Upper lobe of left lung (tissue), 4 donors: ENCODE measurements around the gene BMP7.

Experiments
- CTCF ChIP-seq, 6 experiments: fragments of 450-650 bp in 4 of 6; fragments of 200-600 bp in 2 of 6; sonication (generic) in 2 of 6; IDR thresholded peaks; one replicate each; pipeline ENCODE4 v1.5.1; 2016 to 2019; ENCODE audit warnings: antibody characterized with exemption in 6 of 6
- EP300 ChIP-seq, 4 donors: sonication (generic); formaldehyde crosslinking; IDR thresholded peaks; one replicate each; pipeline ENCODE4 v1.5.1; 2017; ENCODE audit warnings: antibody characterized with exemption in 4 of 4, control low read depth in 2 of 4
- POLR2A ChIP-seq, 4 donors: fragments of 450-650 bp; IDR thresholded peaks; one replicate each; pipeline ENCODE4 v1.5.1; 2016 to 2017; ENCODE audit warnings: antibody characterized with exemption in 4 of 4, mild to moderate bottlenecking in 2 of 4
- POLR2AphosphoS5 ChIP-seq, 2 donors: sonication (generic); formaldehyde crosslinking; IDR thresholded peaks; one replicate each; pipeline ENCODE4 v1.5.1; 2017; ENCODE audit warnings: antibody characterized with exemption in 2 of 2

- no peak for TF ChIP-seq POLR2AphosphoS5 (IDR thresholded peaks at IDR 0.05)
- TF ChIP-seq CTCF (IDR thresholded peaks at IDR 0.05): no peak
- no peak for TF ChIP-seq POLR2A (IDR thresholded peaks at IDR 0.05)
- no peak for TF ChIP-seq EP300 (IDR thresholded peaks at IDR 0.05)
Measured at GRCh38 chr20:57128044-57128757, 138.2 kb downstream of the BMP7 start.
